HG03175 (cell line): Measurements from ENCODE around the gene SOSTDC1.
"Not testable (repeated sequence)": the region's sequence is repeated elsewhere in the genome, so short reads cannot be mapped to it uniquely, and the experiment has no call there.

Experiments used
- ATAC-seq: cut with Tn5 transposase; IDR thresholded peaks from one replicate; pipeline ENCODE4 v1.9.1; 2021; ENCODE audit warnings: mild to moderate bottlenecking, moderate library complexity; ENCODE audit not compliant: unreplicated experiment

Gene SOSTDC1

DNA sequence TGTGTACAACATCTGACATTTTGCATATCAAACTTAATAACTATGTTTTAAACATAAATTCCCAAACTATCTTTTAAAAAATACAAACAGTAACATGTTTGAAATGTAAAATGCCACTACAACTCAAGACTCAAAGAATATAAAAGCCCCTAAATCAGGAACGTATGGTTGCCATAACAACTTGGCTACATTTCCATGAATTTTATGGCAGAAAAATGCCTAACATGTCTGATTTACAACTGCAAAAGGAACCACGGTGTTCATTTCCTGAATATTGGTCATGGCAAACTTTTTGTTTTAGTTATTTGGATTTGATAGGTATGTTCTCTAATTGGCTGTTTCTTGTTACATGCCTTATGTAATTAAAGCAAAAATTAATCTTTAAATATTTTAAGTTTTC lies 2.0 kb downstream of the SOSTDC1 start:
- no peak for ATAC-seq

DNA sequence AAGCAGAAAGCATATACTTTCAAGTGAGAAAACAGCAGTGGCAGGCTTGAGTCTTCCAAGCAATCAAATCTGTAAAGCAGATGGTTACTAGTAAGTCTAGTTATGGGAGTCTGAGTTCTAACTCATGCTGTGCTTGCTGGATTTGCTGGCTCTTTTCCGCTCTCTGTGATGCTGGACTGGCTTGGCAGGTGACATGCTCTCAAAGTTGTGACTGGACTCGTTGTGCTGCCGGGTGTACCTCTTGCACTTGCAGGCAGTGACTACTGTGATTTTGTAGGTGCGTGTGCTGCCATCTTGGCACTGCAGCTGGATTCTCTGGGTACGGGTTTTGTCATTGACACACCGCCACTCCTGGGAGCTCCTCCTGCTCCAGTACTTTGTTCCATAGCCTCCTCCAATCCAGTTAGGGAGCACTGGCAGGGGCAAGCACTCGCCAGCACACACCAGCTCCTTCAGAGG lies 3.1 kb downstream of the SOSTDC1 start:
- ATAC-seq = no peak

DNA sequence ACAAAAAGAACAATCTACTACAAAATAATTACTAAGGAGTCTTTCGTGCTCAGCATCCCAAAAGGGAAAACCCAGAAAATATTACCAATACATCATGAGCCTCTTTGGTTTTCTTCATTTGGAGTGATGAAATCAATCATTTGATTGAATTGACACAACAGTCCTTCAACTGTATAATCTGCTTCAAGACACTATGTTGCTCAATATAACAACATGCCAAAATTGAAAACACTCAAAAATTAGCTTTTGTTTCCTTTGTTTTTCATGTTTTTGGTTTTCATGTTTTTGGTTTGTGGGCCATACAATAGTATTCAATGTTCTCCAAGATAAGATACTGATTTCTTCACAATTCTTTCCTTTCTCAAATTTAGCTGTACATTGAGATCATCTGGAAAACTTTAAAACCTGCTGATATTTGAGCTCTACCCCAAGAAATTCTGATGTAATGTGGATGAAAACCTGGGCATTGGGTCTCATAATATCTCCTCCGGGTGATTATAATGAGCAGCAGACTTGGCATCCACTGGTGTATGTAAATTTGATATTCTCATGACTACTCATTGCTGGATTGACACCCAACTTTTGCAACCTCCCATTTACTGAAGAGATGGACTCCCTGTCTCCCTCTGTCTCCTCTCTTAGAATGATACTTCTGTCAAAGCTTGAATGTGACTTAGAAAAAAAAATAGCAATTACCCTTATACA lies 4.6 kb downstream of the SOSTDC1 start:
- no peak for ATAC-seq

DNA sequence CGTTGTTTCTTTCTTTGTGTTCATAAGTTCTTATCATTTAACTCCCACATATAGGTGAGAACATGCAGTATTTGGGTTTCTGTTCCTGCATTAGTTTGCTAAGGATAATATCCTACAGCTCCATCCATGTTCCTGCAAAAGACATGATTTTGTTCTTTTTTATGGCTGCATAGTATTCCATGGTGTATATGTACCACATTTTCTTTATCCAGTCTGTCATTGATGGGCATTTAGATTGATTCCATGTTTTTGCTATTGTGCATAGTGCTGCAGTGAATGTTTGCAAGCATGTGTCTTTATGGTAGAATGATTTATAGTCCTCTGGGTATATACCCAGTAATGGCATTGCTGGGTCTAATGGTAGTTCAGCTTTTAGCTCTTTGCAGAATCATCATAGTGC lies 9.2 kb downstream of the SOSTDC1 start:
- ATAC-seq = not testable (repeated sequence)

DNA sequence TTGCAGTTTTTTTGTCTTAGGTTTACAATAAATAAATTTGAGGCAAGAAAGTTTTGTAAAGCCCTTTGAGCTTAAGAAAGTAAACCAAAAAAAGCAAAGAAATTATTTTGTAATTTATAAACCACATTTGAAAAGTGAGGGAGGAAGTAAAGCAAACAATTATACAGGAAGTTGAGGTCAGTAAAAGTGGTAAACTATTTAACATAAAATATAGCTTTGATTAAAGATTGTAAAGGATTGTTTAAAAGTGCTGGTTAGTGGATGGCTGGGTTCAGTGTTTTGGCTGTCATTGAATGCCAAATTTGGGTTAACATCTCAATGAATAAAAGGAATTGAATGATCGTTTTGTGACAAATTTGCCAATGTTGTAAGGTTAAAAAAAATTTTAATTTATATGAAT lies 9.9 kb downstream of the SOSTDC1 start:
- no peak for ATAC-seq

DNA sequence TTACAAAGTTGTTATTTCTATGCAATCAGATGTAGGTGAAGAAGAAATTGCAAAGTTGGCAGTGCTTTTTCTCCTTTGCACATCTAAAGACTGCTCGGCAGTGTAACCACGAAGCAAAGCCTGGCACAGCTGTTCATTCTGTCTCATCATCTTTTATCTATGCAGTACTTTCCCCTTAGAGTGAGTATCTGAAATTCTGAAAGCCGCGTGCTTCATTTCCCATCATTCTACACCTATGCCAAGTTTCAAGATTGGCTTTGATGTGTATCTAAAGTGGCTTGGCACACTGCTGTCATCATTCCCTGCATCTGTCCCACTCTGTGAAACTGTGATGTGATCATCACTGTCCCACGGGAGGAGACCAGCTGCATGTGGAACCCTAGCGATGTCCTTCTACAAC lies 15.2 kb downstream of the SOSTDC1 start:
- ATAC-seq = no peak

DNA sequence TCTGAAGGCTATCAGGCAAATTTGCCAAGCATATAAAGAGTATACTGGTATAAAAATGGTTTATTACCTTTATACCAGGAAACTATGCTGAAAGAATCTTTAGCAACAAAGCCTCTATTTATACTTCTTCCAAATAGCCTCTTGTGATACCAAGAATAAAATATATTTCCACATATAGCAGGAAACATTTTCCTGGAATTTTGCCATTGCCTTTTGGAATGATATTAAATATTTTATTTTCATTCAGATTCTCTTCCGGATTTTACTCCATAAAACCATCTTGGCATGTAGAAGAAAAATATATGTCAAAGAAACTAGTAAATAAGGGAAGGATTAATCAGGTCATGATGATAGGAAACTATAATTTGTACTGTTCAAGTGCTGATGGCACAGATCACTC lies 17.7 kb downstream of the SOSTDC1 start:
- no peak for ATAC-seq

DNA sequence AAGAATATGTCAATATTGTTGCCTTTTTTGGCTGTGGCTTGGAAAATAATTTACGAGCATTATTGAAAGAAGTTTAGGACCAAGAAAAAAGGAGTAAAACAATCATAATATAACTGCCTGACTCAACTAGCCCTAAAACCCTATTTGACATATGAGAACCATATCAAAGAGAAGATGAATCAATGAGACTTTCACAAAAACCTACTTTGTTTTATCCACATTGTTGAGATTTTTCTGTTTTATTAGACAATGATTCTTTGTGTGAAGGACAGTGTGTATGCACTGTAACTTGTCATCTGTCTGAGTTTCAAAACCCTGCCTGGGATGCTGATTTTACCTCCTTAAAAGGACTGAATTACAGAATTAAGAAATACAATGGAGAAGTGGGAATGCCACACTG lies 19.0 kb downstream of the SOSTDC1 start:
- ATAC-seq = no peak

DNA sequence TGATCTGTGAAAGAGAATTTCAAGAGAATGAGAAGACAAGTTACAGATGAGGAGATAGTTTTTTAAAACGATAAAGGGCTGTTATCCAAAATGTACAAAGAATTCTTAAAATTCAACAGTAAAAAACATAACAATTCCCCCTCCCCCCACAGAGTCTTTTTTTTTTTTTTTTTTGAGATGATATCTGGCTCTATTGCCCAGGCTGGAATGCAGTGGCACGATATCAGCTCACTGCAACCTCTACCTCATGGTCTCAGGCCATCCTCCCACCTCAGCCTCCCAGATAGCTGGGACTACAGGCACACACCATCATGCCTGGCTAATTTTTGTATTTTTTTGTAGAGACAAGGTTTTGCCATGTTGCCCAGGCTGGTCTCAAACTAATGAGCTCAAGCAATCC lies 21.7 kb downstream of the SOSTDC1 start:
- ATAC-seq = not testable (repeated sequence)

DNA sequence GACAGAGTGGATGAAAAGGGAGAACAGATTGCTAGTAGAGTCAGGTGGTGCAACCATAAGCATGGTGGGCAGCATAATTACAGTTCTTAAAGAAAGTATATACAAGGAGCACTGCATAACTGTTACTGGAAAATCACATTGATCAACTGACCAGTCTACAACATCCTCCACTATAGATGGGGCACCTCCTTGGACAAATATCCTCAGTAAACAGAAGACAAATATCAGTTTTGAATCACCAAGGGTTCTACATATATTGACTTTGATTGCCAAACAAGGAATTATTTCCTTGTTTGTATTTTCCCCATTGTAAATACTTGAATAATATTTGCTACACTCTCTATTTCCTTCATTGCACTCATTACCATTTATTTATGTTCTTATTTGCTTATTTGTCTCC lies 26.6 kb downstream of the SOSTDC1 start:
- ATAC-seq = no peak

DNA sequence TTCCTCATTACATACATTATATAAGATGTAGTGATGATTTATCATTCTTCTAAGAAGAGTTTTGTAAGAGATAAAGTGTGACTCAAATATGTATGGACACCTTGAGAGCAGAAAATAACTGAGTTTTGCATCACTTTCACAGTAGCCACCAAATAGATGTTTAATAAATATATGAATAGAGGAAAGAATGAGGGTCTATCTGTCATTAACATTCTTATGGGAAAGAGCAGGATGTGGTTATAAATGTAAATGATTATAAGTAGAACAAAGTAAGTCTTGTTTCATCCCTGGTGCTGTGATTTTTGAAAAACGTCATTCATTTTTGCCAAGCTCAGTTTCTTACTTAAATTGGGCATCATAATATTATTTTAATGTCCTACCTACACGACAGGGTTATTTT lies 29.2 kb downstream of the SOSTDC1 start:
- no peak for ATAC-seq

DNA sequence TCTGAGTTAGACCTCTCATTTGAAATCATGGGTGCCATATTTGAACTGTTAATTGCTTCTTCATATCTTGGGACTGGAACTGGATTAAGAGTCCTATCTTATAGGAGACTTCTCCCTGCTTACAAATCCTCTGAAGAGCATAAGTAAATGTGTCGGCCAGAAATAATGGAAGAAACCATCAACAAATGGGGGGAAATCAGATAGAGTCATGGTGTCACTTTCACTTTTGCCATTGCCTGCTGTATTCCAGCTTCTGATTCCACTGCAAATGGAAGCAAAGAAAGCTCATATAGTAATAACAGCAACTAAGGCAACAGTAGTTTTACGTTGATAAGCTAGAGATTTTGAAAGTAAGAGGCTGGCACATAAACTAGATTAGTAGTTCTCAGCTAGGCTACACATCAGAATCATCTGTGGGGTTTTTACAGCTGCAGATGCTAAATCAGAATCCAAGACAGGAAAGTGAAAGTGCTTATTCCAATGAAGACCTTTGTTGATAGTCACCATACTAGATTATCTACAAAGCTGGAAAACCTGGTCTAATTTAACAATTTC lies 31.9 kb downstream of the SOSTDC1 start:
- ATAC-seq = no peak

DNA sequence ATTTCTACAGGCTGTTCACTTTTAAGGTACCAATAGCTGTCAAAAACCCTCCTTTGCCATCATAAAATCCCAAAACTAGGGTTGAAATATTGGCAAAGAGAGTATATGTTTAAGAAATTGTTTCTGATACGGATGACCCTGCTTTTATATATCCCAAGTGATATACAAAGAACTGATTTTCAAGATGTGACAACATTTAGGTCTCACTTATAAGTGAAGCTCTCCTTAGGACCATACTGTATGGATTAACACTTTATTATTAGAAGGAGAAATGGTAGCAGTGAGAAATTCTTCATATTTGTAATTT lies 33.2 kb downstream of the SOSTDC1 start:
- no peak for ATAC-seq

DNA sequence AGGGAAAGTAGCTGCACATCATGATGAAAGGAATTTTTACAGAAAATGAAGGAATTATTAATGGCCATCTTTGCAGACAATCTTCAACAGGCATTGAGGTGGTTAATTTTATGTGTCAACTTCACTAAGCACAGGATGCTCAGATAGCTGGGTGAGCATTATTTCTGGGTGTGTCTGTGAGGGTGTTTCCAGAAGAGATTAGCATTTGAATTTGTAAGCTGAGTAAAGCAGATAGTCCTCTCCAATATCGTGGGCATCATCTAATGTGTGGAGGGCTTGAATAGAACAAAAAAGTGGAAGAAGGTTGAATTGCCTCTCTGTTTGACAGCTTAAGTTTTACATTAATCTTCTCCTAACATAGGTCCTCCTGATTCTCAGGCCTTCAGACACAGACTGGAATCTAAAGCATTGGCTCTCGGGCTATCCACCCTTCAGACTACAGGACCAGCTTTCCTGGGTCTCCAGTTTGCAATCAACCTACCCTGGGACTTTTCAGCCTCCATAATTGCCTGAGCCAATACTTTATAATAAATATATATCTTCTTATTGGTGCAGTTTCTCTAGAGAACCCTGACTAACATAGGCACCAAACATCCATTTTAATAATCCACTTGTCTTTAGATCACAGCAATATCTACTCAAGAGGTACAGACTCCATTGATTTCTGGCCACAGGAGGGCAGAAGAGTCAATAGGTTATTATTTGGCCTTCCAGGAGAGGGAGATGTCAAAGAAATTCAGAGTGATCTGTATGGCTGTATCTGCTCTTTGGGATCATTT lies 33.7 kb downstream of the SOSTDC1 start:
- ATAC-seq = peak; percentile 75

DNA sequence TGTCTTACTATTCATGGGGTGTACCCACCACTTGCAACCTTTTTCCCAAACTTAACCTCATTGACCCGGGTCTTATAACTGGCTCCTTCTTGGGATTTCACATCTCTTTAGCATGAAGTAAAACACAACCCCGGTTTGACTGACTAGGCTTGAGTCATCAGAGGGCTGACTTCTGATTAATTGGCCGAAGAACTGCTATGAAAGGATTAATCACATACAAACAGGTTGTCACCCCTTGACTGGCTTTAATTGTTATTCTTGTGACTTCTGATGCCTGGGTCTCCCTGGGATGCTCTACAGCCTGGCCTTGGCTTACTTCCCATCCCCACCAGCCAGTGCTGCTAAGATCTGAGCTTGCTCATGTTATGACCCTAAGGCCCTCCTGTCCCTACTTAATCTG lies 35.4 kb downstream of the SOSTDC1 start:
- no peak for ATAC-seq

DNA sequence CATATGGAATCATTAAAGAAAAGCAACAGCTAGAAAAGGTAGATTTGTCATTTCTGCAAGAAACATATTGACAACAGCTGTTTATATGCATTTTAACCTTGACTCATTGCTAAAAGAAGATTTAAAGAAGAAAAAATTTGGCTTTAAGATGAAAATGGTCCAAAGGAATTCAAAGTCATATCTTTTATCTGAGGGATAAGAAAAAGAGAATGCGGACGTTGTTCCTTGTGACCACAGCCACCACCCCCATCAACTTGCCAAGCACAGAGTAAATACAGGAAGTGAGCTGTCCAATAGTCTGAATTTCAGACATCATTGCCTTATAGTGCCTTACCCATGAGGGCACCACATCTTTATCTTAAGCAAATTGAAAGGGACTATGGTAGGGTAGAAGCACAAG lies 36.9 kb downstream of the SOSTDC1 start:
- no peak for ATAC-seq

DNA sequence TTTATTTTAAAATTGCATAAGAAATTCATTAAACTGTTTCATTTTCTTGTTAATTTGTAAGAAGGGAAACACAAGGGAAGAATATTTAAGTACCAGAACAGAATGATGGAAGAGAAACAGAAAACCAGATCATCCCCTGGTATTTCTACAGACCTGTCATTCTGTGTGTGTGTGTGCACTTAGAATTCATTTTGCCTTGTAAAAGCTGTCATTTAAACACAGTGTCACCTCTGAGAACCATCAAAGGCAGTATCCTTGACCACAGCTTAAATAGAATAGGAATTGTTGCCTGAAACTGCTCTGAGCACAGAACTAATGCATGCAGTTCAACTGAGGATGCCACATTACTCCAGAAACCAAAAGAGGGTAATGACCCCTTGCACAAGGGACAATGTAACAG lies 37.4 kb downstream of the SOSTDC1 start:
- ATAC-seq = no peak

DNA sequence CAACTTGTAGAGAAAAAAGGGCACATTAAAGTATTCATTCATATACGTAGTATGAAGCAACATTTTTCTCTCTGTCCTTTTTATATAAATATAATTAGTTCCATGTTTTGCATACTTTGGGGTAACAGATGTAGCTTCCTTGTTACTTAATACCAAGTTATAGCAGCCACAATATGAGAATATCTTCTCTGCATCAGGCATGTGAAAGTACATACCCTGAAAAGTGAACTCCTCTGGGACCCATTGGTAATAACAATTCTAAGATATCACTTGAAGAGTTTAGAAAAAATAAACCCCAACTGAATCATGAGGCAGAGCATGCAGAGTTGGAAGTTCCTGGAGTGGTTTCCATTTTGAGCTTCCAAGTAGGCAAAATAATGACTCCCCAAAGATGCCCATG lies 41.8 kb downstream of the SOSTDC1 start:
- no peak for ATAC-seq

DNA sequence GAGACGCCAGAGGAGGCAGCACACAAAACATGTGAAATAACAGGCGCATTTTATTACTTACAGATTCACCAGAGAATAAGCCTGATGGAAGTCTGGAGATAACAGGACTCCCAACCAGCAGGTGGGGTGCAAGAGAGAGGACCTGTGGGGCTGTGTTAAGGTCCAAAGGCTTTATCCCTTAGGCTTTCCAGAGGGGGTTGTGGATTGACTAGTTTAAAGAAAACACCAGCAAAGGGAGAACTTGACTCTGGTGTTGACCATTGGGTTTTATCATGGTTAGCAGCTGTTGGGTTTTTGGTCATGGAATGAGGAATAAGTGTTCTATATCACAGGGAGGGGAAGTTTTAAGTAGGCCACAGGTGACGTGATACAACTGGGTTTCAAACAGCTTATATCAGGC lies 42.6 kb downstream of the SOSTDC1 start:
- no peak for ATAC-seq

DNA sequence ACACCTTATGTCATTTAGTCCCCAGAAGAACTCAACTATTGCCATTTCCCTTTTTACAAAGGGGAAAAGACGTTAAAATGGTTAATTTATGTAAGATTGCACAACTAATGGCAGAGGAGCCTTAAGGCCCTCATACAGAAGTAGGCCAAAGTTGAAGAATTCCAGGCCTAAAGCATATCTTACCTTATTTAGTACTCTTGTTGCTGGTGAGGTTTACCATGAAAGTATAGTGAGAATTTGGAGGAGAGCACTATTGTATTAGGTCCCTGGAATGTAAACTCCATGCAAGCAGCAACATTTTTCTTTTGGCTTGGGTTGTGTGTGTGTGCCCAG lies 43.5 kb downstream of the SOSTDC1 start:
- no peak for ATAC-seq

DNA sequence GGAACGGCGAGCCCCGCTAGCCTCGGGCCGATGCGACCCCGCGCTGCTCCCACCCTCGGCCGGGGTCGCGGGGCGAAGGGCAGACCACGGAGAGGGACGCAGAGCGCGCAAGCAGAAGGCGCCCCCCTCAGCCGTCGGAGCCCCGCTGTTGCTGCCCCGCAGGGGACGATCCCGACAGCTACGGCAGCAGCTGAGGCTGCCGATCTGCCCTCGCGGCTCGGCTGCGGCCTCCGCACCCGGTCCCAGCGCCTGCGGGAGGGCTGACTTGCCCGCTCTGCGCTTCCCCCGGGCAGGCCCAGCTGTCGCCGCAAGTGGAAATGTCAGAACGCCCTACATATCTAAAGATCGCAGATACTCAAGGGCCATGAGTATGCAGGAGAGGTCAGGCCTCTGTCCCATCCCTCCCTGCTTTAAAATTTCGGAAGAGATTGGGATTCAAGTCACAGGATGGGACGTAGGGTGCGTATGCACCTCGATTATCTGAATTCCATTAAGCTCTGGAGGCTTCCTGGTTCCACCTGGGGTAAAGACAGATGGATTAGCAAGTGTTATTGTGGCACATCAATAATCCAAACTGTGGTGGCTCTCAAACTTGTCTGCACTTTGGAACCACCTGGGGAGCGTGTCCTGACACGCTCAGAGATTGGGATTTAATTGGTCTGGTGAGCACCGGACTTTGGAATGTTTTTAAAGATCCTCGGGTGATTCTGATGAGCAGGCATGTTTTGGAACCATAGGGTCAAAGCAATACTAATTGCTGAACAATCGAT lies 44.0 kb downstream of the SOSTDC1 start, which contains the start of gene CRPPA:
Gene CRPPA (minus strand): TSS at position 206 of the 770 bp plus-strand sequence. CDS start 216 bp downstream, outside the sequence.
- ATAC-seq = peak; percentile 32
